Thoracic aorta (tissue), 2 donors: ENCODE results near the gene NAA11. TPM values are rescaled to one million over a fixed set of nuclear protein-coding genes. Genes with fewer than 3 reads are reported as not detected.

Source experiments
- ATAC-seq: fragments of 150-250 bp; one replicate; pipeline ENCODE4 v1.8.0; 2017; ENCODE audit warnings: low read depth; ENCODE audit not compliant: insufficient number of reproducible peaks, low FRiP score
- DNase-seq: peaks from one replicate; pipeline ENCODE4 v3.0.0-alpha.2; 2020; ENCODE audit warnings: low spot score
- H3K27ac ChIP-seq, 2 donors: fragments of 200-600 bp; sonication (generic); 1 replicate in 1 of 2; 2 replicates in 1 of 2; pipeline ENCODE4 v1.5.1; 2016; ENCODE audit warnings: mild to moderate bottlenecking in 2 of 2, moderate library complexity in 2 of 2
- H3K27me3 ChIP-seq: fragments of 200-600 bp; sonication (generic); replicated peaks from 2 replicates; pipeline ENCODE4 v1.6.0; 2016; ENCODE audit warnings: mild to moderate bottlenecking; ENCODE audit not compliant: insufficient read depth
- H3K36me3 ChIP-seq: fragments of 200-600 bp; sonication (generic); one replicate; pipeline ENCODE4 v1.5.1; 2016
- H3K4me1 ChIP-seq, 2 donors: fragments of 200-600 bp; sonication (generic); 1 replicate in 1 of 2; 2 replicates in 1 of 2; pipeline versions ENCODE4 v1.5.1 to v1.6.0; 2016; ENCODE audit warnings: low read depth in 2 of 2, mild to moderate bottlenecking in 1 of 2; ENCODE audit not compliant: control insufficient read depth in 1 of 2
- H3K4me3 ChIP-seq: fragments of 200-600 bp; sonication (generic); 2 replicates; pipeline ENCODE4 v1.5.1; 2016; ENCODE audit warnings: mild to moderate bottlenecking
- H3K9me3 ChIP-seq: fragments of 200-600 bp; sonication (generic); 2 replicates; pipeline ENCODE4 v1.5.1; 2016
- total RNA-seq, 2 donors: library from RNA; depleted of rRNA; stranded (reverse); fragments of >200 nt; gene quantifications; one replicate each; pipeline versions ENCODE4 v1.1.0 to v1.2.3, GENCODE V29; 2016
- TF ChIP-seq, protein P1 (sequence below): fragments of 200-600 bp; sonication (generic); IDR thresholded peaks from one replicate; pipeline ENCODE4 v1.5.1; 2019; ENCODE audit warnings: antibody characterized with exemption

Gene NAA11
- total RNA-seq, 2 donors from 2014 or later, result not detected

DNA sequence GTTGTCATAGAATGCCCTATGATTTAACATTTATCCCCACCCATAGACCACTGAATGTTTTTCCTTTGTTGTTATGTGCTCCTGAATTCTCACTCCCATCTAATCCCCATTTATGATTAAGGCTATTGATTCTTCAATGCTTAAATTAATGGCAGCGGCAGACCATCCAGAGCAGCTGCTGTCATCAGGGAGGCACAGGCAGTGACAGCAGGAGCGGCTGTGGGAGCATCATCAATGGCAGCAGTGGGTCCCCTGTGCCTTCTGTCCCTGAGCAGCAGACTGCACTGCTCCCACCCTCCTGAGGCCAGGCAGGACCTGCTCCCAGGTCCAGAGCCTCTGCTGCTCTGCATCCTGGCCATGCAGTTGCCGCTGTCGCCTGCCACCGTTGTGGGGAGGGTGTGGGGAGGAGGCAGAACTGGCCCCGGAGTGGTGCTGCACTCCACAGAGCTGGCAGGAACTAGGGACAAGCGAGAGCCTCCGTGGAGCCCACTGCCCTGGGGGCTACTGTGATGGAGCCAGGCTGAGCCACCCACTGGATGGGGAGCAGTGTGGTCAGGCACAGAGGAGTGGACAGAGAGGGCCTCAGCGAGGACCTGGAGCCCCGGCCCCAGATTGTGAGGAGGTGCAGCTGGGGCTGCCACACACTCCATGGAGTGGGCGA lies 29.0 kb downstream of the NAA11 start:
- DNase-seq, result no peak
- no peak for ATAC-seq
- no peaks in the 10 kb centered on the region for H3K9me3 ChIP-seq
- no peak overlapping the region for H3K4me3 ChIP-seq
- no peaks in the 10 kb centered on the region for H3K4me1 ChIP-seq
- H3K27ac ChIP-seq, result no peak overlapping the region
- H3K27me3 ChIP-seq, result no peaks in the 10 kb centered on the region
- TF ChIP-seq, protein P1, sequence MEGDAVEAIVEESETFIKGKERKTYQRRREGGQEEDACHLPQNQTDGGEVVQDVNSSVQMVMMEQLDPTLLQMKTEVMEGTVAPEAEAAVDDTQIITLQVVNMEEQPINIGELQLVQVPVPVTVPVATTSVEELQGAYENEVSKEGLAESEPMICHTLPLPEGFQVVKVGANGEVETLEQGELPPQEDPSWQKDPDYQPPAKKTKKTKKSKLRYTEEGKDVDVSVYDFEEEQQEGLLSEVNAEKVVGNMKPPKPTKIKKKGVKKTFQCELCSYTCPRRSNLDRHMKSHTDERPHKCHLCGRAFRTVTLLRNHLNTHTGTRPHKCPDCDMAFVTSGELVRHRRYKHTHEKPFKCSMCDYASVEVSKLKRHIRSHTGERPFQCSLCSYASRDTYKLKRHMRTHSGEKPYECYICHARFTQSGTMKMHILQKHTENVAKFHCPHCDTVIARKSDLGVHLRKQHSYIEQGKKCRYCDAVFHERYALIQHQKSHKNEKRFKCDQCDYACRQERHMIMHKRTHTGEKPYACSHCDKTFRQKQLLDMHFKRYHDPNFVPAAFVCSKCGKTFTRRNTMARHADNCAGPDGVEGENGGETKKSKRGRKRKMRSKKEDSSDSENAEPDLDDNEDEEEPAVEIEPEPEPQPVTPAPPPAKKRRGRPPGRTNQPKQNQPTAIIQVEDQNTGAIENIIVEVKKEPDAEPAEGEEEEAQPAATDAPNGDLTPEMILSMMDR, result no peak
- H3K36me3 ChIP-seq, result no peaks in the 10 kb centered on the region

GRCh38 chr4:79295086-79295485 lies 30.8 kb downstream of the NAA11 start:
- Histone ChIP-seq H3K36me3 (no peaks in the 10 kb centered on the region), H3K4me3 (no peak overlapping the region), H3K4me1 (no peaks in the 10 kb centered on the region), H3K27ac (no peak overlapping the region), H3K9me3 (no peaks in the 10 kb centered on the region), H3K27me3 (no peaks in the 10 kb centered on the region)
- TF ChIP-seq, protein P1, result no peak
- no peak for DNase-seq
- ATAC-seq, result no peak

DNA sequence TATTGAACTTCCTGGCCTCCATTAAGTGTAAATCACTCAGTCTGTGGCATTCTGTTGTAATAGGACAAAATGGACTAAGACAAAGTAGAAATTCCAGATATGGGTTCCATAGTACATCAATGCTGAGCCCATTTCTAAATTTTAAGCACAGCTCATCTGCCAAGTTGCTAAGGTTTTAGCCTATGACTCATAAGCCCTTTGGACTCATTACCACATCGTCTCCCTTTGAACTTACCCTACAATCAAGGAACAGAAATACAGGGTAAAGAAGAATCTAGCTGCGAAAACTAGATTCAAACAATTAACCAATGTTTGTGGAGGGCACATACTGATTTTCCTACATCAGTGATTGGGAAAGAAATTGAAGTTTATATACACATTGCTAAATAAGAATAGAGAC lies 31.8 kb downstream of the NAA11 start:
- H3K4me3 ChIP-seq, result no peak overlapping the region
- ATAC-seq (no peak), DNase-seq (no peak)
- H3K9me3 ChIP-seq, result no peaks in the 10 kb centered on the region
- H3K36me3 ChIP-seq, result no peaks in the 10 kb centered on the region
- H3K4me1 ChIP-seq, result no peaks in the 10 kb centered on the region
- no peak overlapping the region for H3K27ac ChIP-seq
- H3K27me3 ChIP-seq, result no peaks in the 10 kb centered on the region
- TF ChIP-seq, protein P1, result no peak

- ATAC-seq, result no peak
- Histone ChIP-seq H3K36me3 (no peaks in the 10 kb centered on the region), H3K27ac (no peak overlapping the region), H3K27me3 (no peaks in the 10 kb centered on the region), H3K9me3 (no peaks in the 10 kb centered on the region), H3K4me3 (no peak overlapping the region), H3K4me1 (no peaks in the 10 kb centered on the region)
- TF ChIP-seq, protein P1, result no peak
- no peak for DNase-seq
These were observed 33.9 kb downstream of the NAA11 start for GRCh38 chr4:79292008-79292407.

GRCh38 chr4:79290376-79290775 lies 35.5 kb downstream of the NAA11 start:
- ATAC-seq, result no peak
- Histone ChIP-seq H3K27me3 (no peaks in the 10 kb centered on the region), H3K4me1 (no peaks in the 10 kb centered on the region), H3K4me3 (no peak overlapping the region), H3K27ac (no peak overlapping the region), H3K9me3 (no peaks in the 10 kb centered on the region), H3K36me3 (no peaks in the 10 kb centered on the region)
- TF ChIP-seq, protein P1, result no peak
- no peak for DNase-seq
